Body of pancreas (tissue), 4 donors: ENCODE data around the gene TNFRSF11A. TPM values are rescaled to one million over a fixed set of nuclear protein-coding genes. Genes with fewer than 3 reads are reported as not detected.

Experiments used
- ATAC-seq: fragments of 150-250 bp; one replicate; pipeline ENCODE4 v1.9.1; 2016
- DNase-seq, 4 donors: peaks; one replicate each; pipeline ENCODE4 v3.0.0-alpha.2; 2019
- H3K27ac ChIP-seq, 4 donors: fragments of 200-600 bp; sonication (generic); 1 replicate in 3 of 4; 2 replicates in 1 of 4; pipeline versions ENCODE4 v1.5.1 to v1.6.1; 2016 to 2019; ENCODE audit warnings: mild to moderate bottlenecking in 1 of 4, mixed read lengths in 1 of 4, moderate library complexity in 1 of 4
- H3K27me3 ChIP-seq, 2 donors: fragments of 200-600 bp; sonication (generic); one replicate each; pipeline ENCODE4 v1.6.0; 2016; ENCODE audit warnings: mild to moderate bottlenecking in 1 of 2
- H3K36me3 ChIP-seq, 2 donors: fragments of 200-600 bp; sonication (generic); replicated peaks in 1 of 2; 2 replicates each; pipeline ENCODE4 v1.5.1; 2016; ENCODE audit warnings: low read depth in 2 of 2; ENCODE audit not compliant: insufficient read depth in 1 of 2
- H3K4me1 ChIP-seq: fragments of 200-600 bp; sonication (generic); one replicate; pipeline ENCODE4 v1.6.0; 2016
- H3K4me3 ChIP-seq, 2 donors: fragments of 200-600 bp; sonication (generic); 1 replicate in 1 of 2; 2 replicates in 1 of 2; pipeline ENCODE4 v1.5.1; 2016 to 2019
- H3K9me3 ChIP-seq, 3 donors: fragments of 200-600 bp; sonication (generic); 1 replicate in 2 of 3; 2 replicates in 1 of 3; pipeline ENCODE4 v1.5.1; 2016
- POLR2A ChIP-seq, 3 donors: fragments of 450-650 bp; IDR thresholded peaks; one replicate each; pipeline ENCODE4 v1.6.1; 2016; ENCODE audit warnings: antibody characterized with exemption in 3 of 3, mild to moderate bottlenecking in 2 of 3
- WGBS, 2 donors: methylation state at CpG; one replicate each; pipeline ENCODE4 v1.1.5; 2017; 5-methylcytosine and 5-hydroxymethylcytosine counted together
- intact Hi-C: fragments of 100-400 bp; cut with DNase I; formaldehyde crosslinking; loops from one replicate; pipeline ENCODE4 v1.15.1; 2023
- total RNA-seq, 2 donors: library from RNA; depleted of rRNA; stranded (reverse); fragments of >200 nt; gene quantifications; one replicate each; pipeline ENCODE4 v1.1.0, GENCODE V29; 2016
- TF ChIP-seq, protein P1 (sequence below), 7 experiments: fragments of 450-650 bp in 4 of 7; fragments of 200-600 bp in 3 of 7; sonication (generic) in 3 of 7; IDR thresholded peaks; one replicate each; pipeline ENCODE4 v1.5.1; 2016 to 2019; ENCODE audit warnings: antibody characterized with exemption in 7 of 7

The TNFRSF11A gene
- total RNA-seq, 2 donors from 2014 or later: 3.3 to 3.4 TPM

DNA sequence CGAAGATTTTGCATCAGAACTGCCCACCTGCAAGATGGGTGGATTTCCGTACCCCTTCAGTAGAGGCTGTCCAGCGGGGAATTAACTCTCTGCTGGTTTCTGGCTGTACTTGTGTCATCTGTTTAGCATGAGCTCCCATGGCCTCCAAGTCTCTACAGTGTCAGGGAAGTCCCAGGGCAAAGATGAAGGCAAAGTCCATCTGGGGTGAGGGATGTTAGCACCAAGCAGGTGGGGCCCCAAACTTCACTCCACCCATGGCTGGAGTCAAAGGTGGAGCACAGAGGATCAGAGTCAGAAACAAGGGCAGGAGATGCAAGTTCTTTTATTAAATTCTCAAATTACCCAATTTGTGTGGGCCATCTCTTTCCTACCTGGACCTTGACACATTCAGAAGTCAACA, 78.0 kb downstream of the TNFRSF11A start:
- TF ChIP-seq POLR2A (IDR thresholded peaks at IDR 0.05): no peak
- TF ChIP-seq, protein P1, sequence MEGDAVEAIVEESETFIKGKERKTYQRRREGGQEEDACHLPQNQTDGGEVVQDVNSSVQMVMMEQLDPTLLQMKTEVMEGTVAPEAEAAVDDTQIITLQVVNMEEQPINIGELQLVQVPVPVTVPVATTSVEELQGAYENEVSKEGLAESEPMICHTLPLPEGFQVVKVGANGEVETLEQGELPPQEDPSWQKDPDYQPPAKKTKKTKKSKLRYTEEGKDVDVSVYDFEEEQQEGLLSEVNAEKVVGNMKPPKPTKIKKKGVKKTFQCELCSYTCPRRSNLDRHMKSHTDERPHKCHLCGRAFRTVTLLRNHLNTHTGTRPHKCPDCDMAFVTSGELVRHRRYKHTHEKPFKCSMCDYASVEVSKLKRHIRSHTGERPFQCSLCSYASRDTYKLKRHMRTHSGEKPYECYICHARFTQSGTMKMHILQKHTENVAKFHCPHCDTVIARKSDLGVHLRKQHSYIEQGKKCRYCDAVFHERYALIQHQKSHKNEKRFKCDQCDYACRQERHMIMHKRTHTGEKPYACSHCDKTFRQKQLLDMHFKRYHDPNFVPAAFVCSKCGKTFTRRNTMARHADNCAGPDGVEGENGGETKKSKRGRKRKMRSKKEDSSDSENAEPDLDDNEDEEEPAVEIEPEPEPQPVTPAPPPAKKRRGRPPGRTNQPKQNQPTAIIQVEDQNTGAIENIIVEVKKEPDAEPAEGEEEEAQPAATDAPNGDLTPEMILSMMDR (IDR thresholded peaks at IDR 0.05): no peak
- H3K9me3 ChIP-seq: no peaks in the 10 kb centered on the region
- H3K4me3 ChIP-seq: no peak overlapping the region
- no peak for DNase-seq
- 84 to 88% methylated on average over 3 of the region's 3 CpGs for WGBS, 2 donors
- H3K27ac ChIP-seq: no peak overlapping the region
- no peak for ATAC-seq
- no peaks in the 10 kb centered on the region for H3K27me3 ChIP-seq
- H3K4me1 ChIP-seq: no peaks in the 10 kb centered on the region
- intact Hi-C loops: no loop called here
- H3K36me3 ChIP-seq: no peaks in the 10 kb centered on the region

DNA sequence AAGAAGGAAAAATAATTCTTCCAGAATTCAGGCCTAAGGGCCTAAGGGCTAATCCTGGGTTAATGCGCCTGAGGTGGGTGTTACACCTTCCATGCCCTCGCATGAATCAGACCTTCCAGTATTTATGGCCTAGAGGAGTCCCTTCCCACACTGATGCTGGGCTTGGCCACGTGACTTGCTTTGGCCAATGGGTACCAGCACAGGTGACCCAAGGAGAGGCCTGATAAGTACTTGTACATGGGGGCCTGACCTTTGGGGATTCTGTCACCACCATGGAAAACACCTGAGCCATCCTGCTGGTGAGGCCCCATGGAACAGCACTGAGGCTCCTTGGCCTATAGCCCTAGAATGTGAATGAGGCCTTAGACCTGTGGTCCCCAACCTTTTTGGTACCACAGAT, 79.8 kb downstream of the TNFRSF11A start:
- no peak for ATAC-seq
- no peaks in the 10 kb centered on the region for H3K36me3 ChIP-seq
- no peaks in the 10 kb centered on the region for H3K4me1 ChIP-seq
- WGBS, 2 donors: 85 to 88% methylated on average over 3 of the region's 3 CpGs
- DNase-seq: no peak
- no peaks in the 10 kb centered on the region for H3K9me3 ChIP-seq
- intact Hi-C loops: no loop called here
- no peak overlapping the region for H3K27ac ChIP-seq
- no peak overlapping the region for H3K4me3 ChIP-seq
- H3K27me3 ChIP-seq: no peaks in the 10 kb centered on the region
- TF ChIP-seq, protein P1 (IDR thresholded peaks at IDR 0.05): no peak
- TF ChIP-seq POLR2A (IDR thresholded peaks at IDR 0.05): no peak

DNA sequence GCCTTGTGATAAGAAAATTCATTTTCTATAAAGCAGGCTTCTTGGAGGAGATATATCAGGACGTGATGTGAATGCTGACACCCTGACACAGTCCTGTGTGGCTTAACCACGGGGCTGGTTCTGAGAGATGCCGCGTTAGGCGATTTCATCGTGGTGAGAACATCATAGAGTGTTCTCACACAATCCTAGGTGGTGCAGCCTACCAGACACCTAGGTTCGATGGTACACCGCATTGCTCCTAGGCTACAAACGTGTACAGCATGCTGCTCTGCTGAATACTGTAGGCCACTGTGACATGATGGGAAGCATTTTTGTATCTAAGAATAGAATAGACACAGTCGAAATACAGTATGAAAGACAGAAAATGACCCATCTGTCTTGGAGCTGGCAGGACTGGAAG, 82.5 kb downstream of the TNFRSF11A start:
- intact Hi-C loops: no loop called here

DNA sequence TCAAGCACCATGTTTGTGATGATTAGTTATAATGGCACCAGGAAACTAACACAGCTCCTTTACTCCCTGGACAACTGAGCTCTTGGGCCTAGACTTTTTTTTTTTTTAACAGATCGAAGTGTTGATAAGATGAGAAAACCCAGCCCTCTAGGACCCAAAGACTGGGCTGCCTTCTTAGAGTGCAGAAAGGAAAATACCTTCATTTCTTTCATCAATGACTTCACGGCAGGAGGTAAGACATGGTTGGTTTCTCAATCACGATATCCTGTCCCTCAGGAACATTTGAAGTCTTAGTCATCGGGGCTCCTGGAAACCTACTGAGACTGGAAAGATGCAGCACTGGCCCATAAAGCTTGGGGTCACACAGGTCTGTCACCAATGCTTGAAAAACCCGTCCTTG, 84.7 kb downstream of the TNFRSF11A start:
- DNase-seq: no peak
- no peak overlapping the region for H3K4me3 ChIP-seq
- H3K9me3 ChIP-seq: no peaks in the 10 kb centered on the region
- no peak for ATAC-seq
- no peaks in the 10 kb centered on the region for H3K36me3 ChIP-seq
- no peaks in the 10 kb centered on the region for H3K4me1 ChIP-seq
- 72 to 77% methylated on average over 5 of the region's 5 CpGs for WGBS, 2 donors
- H3K27me3 ChIP-seq: no peaks in the 10 kb centered on the region
- TF ChIP-seq, protein P1 (IDR thresholded peaks at IDR 0.05): no peak
- TF ChIP-seq POLR2A (IDR thresholded peaks at IDR 0.05): no peak
- H3K27ac ChIP-seq: no peak overlapping the region
- intact Hi-C loops: no loop called here

More for the DNA sequence above, 82.5 kb downstream of the TNFRSF11A start:
- Histone ChIP-seq H3K9me3 (no peaks in the 10 kb centered on the region), H3K27me3 (no peaks in the 10 kb centered on the region), H3K4me1 (no peaks in the 10 kb centered on the region), H3K4me3 (no peak overlapping the region), H3K27ac (no peak overlapping the region), H3K36me3 (no peaks in the 10 kb centered on the region)
- ATAC-seq (no peak), DNase-seq (no peak)
- 68 to 71% methylated on average over 10 of the region's 10 CpGs for WGBS, 2 donors
- no peak for TF ChIP-seq POLR2A (IDR thresholded peaks at IDR 0.05)
- TF ChIP-seq, protein P1 (IDR thresholded peaks at IDR 0.05): no peak

DNA sequence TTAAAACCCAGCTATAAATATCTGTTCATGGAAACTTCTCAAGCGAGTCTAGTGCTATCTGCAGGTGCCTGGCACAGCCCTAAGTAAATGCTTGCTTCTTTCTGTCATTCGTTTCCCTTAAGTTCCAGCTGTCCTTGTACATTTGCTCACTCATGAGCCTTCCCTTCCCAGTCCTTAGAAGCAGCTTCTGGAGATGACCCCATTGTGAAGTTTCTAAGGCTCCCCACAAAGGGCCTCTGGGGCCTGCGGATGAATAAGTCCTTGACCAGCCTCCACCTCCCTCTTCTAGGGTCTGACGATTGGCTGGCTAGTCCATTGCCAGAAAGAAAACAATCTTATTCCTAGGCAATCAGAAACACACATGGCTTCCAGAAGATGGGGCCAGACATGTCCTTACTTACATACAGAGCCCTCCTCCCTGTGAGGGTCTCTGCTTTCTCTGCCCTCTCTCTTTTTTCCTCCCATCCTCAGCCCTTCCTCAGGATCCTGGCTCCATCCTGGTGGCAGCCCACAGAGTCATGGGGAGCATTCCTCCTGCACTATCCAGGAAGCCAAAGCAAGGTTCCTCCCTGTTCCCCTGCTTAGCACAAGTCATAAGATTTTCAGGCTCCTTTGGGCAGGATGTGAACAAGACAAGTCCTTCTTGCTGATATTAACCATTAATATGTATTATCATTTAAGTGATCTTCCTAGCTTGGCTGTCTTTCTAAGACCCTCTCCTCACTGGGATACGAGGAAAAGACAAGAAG, 87.3 kb downstream of the TNFRSF11A start:
- WGBS, 2 donors: 73 to 75% methylated on average over 5 of the region's 5 CpGs
- intact Hi-C loops: no loop called here
- no peak for TF ChIP-seq POLR2A (IDR thresholded peaks at IDR 0.05)
- TF ChIP-seq, protein P1 (IDR thresholded peaks at IDR 0.05): no peak
- H3K9me3 ChIP-seq: no peaks in the 10 kb centered on the region
- no peaks in the 10 kb centered on the region for H3K36me3 ChIP-seq
- no peaks in the 10 kb centered on the region for H3K27me3 ChIP-seq
- ATAC-seq: no peak
- H3K4me1 ChIP-seq: no peaks in the 10 kb centered on the region
- no peak overlapping the region for H3K27ac ChIP-seq
- no peak overlapping the region for H3K4me3 ChIP-seq
- no peak for DNase-seq
